ENCODE measurements around the gene PTPN12. TPM values are rescaled to one million over a fixed set of nuclear protein-coding genes. Genes with fewer than 3 reads are reported as not detected.
A peak's percentile ranks its signal among the peaks of the same experiment; 100 is the strongest.

The PTPN12 gene
- total and polyA plus RNA-seq, 7 donors, result 21.5 to 158 (median 64.2) TPM

- H3K4me3 ChIP-seq, result no peak overlapping the region
- 79 to 90% methylated on average over 3 of the region's 3 CpGs for WGBS, 2 donors
- H3K36me3 ChIP-seq, result peaks cover 0 to 44% (median 7%) of the 10 kb centered on the region in 4 donors
- H3K27me3 ChIP-seq, result no peaks in the 10 kb centered on the region
- intact Hi-C loops (cut with DNase I), result no loop called here
- no peaks in the 10 kb centered on the region for H3K9me3 ChIP-seq
- no peak for TF ChIP-seq POLR2AphosphoS5 (IDR thresholded peaks at IDR 0.05)
- no peak for TF ChIP-seq CTCF (IDR thresholded peaks at IDR 0.05)
- no peak for TF ChIP-seq POLR2A (IDR thresholded peaks at IDR 0.05)
- TF ChIP-seq EP300 (IDR thresholded peaks at IDR 0.05), result no peak
- H3K4me1 ChIP-seq, result peaks cover 0 to 25% (median 8%) of the 10 kb centered on the region in 4 donors
- no peak for DNase-seq
- peak overlapping the region in 3 of 4 donors; percentile 4 to 43 (median 9) for H3K27ac ChIP-seq
Observed at GRCh38 chr7:77570330-77571011, 33.4 kb downstream of the PTPN12 start.

- no peaks in the 10 kb centered on the region for H3K27me3 ChIP-seq
Observed at GRCh38 chr7:77571801-77572200, 34.7 kb downstream of the PTPN12 start.

GRCh38 chr7:77575187-77575586 lies 38.1 kb downstream of the PTPN12 start:
- Histone ChIP-seq H3K4me1 (peaks cover 0 to 13% (median 0%) of the 10 kb centered on the region in 4 donors), H3K27me3 (no peaks in the 10 kb centered on the region)
- TF ChIP-seq POLR2A (IDR thresholded peaks at IDR 0.05) (no peak), POLR2AphosphoS5 (IDR thresholded peaks at IDR 0.05) (no peak), EP300 (IDR thresholded peaks at IDR 0.05) (no peak), CTCF (IDR thresholded peaks at IDR 0.05) (no peak)

More at GRCh38 chr7:77571801-77572200, 34.7 kb downstream of the PTPN12 start:
- peaks cover 0 to 15% (median 4%) of the 10 kb centered on the region in 4 donors for H3K4me1 ChIP-seq
- intact Hi-C loops (cut with DNase I), result no loop called here
- no peaks in the 10 kb centered on the region for H3K9me3 ChIP-seq
- TF ChIP-seq EP300 (IDR thresholded peaks at IDR 0.05), result no peak
- no peak for TF ChIP-seq CTCF (IDR thresholded peaks at IDR 0.05)
- TF ChIP-seq POLR2AphosphoS5 (IDR thresholded peaks at IDR 0.05), result no peak
- TF ChIP-seq POLR2A (IDR thresholded peaks at IDR 0.05), result no peak
- H3K4me3 ChIP-seq, result no peak overlapping the region
- peaks cover 0 to 57% (median 8%) of the 10 kb centered on the region in 4 donors for H3K36me3 ChIP-seq
- no peak for DNase-seq
- 93% methylated on average over 6 of the region's 6 CpGs for WGBS, 2 donors
- H3K27ac ChIP-seq, result no peak overlapping the region

GRCh38 chr7:77576856-77577255 lies 39.8 kb downstream of the PTPN12 start:
- intact Hi-C loops (cut with DNase I), result no loop called here
- 97 to 98% methylated on average over 3 of the region's 3 CpGs for WGBS, 2 donors
- Histone ChIP-seq H3K4me1 (peaks cover 0 to 11% (median 0%) of the 10 kb centered on the region in 4 donors), H3K27ac (no peak overlapping the region), H3K36me3 (peaks cover 0 to 67% (median 5%) of the 10 kb centered on the region in 4 donors), H3K4me3 (no peak overlapping the region), H3K9me3 (no peaks in the 10 kb centered on the region), H3K27me3 (no peaks in the 10 kb centered on the region)
- no peak for TF ChIP-seq CTCF (IDR thresholded peaks at IDR 0.05)
- no peak for DNase-seq

More at GRCh38 chr7:77575187-77575586, 38.1 kb downstream of the PTPN12 start:
- Histone ChIP-seq H3K4me3 (no peak overlapping the region), H3K9me3 (no peaks in the 10 kb centered on the region), H3K27ac (no peak overlapping the region), H3K36me3 (peaks cover 0 to 64% (median 5%) of the 10 kb centered on the region in 4 donors)
- intact Hi-C loops (cut with DNase I), result no loop called here
- no peak for DNase-seq
- 89 to 95% methylated on average over 7 of the region's 7 CpGs for WGBS, 2 donors

All from sigmoid colon (tissue), 7 donors.